Activated B cell treated with CpG ODN at 0.5 μM for 24 hours (primary cell): ENCODE measurements around the gene EIF4E1B. TPM values are rescaled to one million over a fixed set of nuclear protein-coding genes. Genes with fewer than 3 reads are reported as not detected.

ENCODE experiments used
- ATAC-seq: fragments of 200-7000 bp; cut with Tn5 transposase; one replicate; pipeline ENCODE4 v1.10.0; 2021; ENCODE audit warnings: low read depth, mild to moderate bottlenecking, moderate library complexity
- CTCF ChIA-PET: fragments of 350-600 bp; sonication (Branson Sonifier 250); formaldehyde crosslinking; loops from one replicate; lab custom pipeline; 2021; ENCODE audit warnings: antibody characterized with exemption; lab: Charles Lee
- POLR2A ChIA-PET: fragments of 350-600 bp; sonication (Branson Sonifier 250); formaldehyde crosslinking; loops from one replicate; lab custom pipeline; 2021; ENCODE audit warnings: antibody characterized with exemption; lab: Charles Lee
- DNase-seq: peaks from one replicate; pipeline ENCODE4 v3.0.0; 2022
- H3K27ac Mint-ChIP-seq: one replicate; pipeline ENCODE4 v1.8.0; 2020; ENCODE audit warnings: mixed read lengths
- H3K27me3 Mint-ChIP-seq: one replicate; pipeline ENCODE4 v1.8.0; 2021; ENCODE audit warnings: mixed read lengths
- H3K36me3 Mint-ChIP-seq: one replicate; pipeline ENCODE4 v1.8.0; 2021; ENCODE audit warnings: low read depth, mixed read lengths
- H3K4me1 Mint-ChIP-seq: one replicate; pipeline ENCODE4 v1.8.0; 2021; ENCODE audit warnings: mixed read lengths
- H3K4me3 Mint-ChIP-seq: one replicate; pipeline ENCODE4 v1.8.0; 2020; ENCODE audit warnings: mild to moderate bottlenecking, mixed read lengths
- H3K9me3 Mint-ChIP-seq: one replicate; pipeline ENCODE4 v1.8.0; 2020; ENCODE audit warnings: mixed read lengths
- CTCF ChIP-seq: fragments of 200-600 bp; IDR thresholded peaks from one replicate; pipeline ENCODE4 v1.8.0; 2022; ENCODE audit warnings: antibody characterized with exemption, mild to moderate bottlenecking
- intact Hi-C: fragments of 100-400 bp; cut with micrococcal nuclease; formaldehyde crosslinking; loops from one replicate; pipeline ENCODE4 v1.15.1; 2024
- total RNA-seq: library from RNA; stranded (reverse); gene quantifications from 2 replicates; pipeline ENCODE4 v1.2.3, GENCODE V29; 2022

The EIF4E1B gene
- total RNA-seq, 1 donor from 2014 or later, result not detected

GRCh38 chr5:176636426-176636825 is 6.0 kb downstream of the EIF4E1B start:
- Mint-ChIP-seq H3K4me1 (peaks cover 23% of the 10 kb centered on the region), H3K27ac (no peak overlapping the region), H3K4me3 (no peak overlapping the region), H3K27me3 (peaks cover 16% of the 10 kb centered on the region), H3K9me3 (peaks cover 5% of the 10 kb centered on the region), H3K36me3 (no peaks in the 10 kb centered on the region)
- ATAC-seq (no peak), DNase-seq (no peak)
- ChIA-PET POLR2A (no interaction called here), CTCF (no interaction called here)
- intact Hi-C loops, result no loop called here
- no peak for TF ChIP-seq CTCF

- Mint-ChIP-seq H3K27me3 (peaks cover 16% of the 10 kb centered on the region), H3K4me1 (peaks cover 22% of the 10 kb centered on the region), H3K9me3 (peaks cover 5% of the 10 kb centered on the region), H3K27ac (no peak overlapping the region), H3K36me3 (no peaks in the 10 kb centered on the region), H3K4me3 (no peak overlapping the region)
- ATAC-seq (no peak), DNase-seq (no peak)
- TF ChIP-seq CTCF, result no peak
- ChIA-PET CTCF (no interaction called here), POLR2A (no interaction called here)
- intact Hi-C loops, result no loop called here
These were observed 7.1 kb downstream of the EIF4E1B start for GRCh38 chr5:176637556-176637955.

GRCh38 chr5:176638437-176638836 is 8.0 kb downstream of the EIF4E1B start:
- ATAC-seq, result no peak
- Mint-ChIP-seq H3K9me3 (peaks cover 5% of the 10 kb centered on the region), H3K27ac (no peak overlapping the region), H3K4me3 (no peak overlapping the region), H3K4me1 (peaks cover 17% of the 10 kb centered on the region), H3K36me3 (no peaks in the 10 kb centered on the region), H3K27me3 (peaks cover 16% of the 10 kb centered on the region)
- CTCF ChIA-PET, result no interaction called here
- DNase-seq, result no peak
- TF ChIP-seq CTCF, result no peak
- intact Hi-C loops, result no loop called here
- POLR2A ChIA-PET, result no interaction called here

- no peak for DNase-seq
- Mint-ChIP-seq H3K36me3 (no peaks in the 10 kb centered on the region), H3K9me3 (peaks cover 5% of the 10 kb centered on the region), H3K4me3 (no peak overlapping the region), H3K27me3 (peaks cover 16% of the 10 kb centered on the region), H3K27ac (no peak overlapping the region), H3K4me1 (peaks cover 9% of the 10 kb centered on the region)
- CTCF ChIA-PET, result interaction anchor here (0.9 kb wide), 1 partner anchor 21 kb away, joined by 3 read pairs; no protein-coding TSS in a partner anchor
- TF ChIP-seq CTCF, result no peak
- POLR2A ChIA-PET, result interaction anchor here (1.3 kb wide), 1 partner anchor 8 kb away, joined by 4 read pairs; the partner anchor contains the start of genes EIF4E1B and SNCB
- no peak for ATAC-seq
- intact Hi-C loops, result no loop called here
These were observed 8.7 kb downstream of the EIF4E1B start for GRCh38 chr5:176639208-176639607.

- Mint-ChIP-seq H3K9me3 (peaks cover 5% of the 10 kb centered on the region), H3K27ac (no peak overlapping the region), H3K27me3 (peaks cover 16% of the 10 kb centered on the region), H3K4me1 (peaks cover 5% of the 10 kb centered on the region), H3K4me3 (no peak overlapping the region), H3K36me3 (no peaks in the 10 kb centered on the region)
- no peak for DNase-seq
- intact Hi-C loops, result no loop called here
- TF ChIP-seq CTCF, result no peak
- CTCF ChIA-PET, result interaction anchor here (0.9 kb wide), 1 partner anchor 20 kb away, joined by 3 read pairs; no protein-coding TSS in a partner anchor
- no peak for ATAC-seq
- POLR2A ChIA-PET, result interaction anchor here (1.3 kb wide), 1 partner anchor 9 kb away, joined by 4 read pairs; the partner anchor contains the start of genes EIF4E1B and SNCB
These were observed 9.5 kb downstream of the EIF4E1B start for GRCh38 chr5:176639981-176640380.
